ENCODE measurements around the gene EMILIN2. TPM values are rescaled to one million over a fixed set of nuclear protein-coding genes. Genes with fewer than 3 reads are reported as not detected.

EMILIN2 gene
- total RNA-seq, 4 donors from 2014 or later: 10.8 to 24.2 (median 16.7) TPM

- WGBS: 68% methylated on average over 3 of the region's 3 CpGs
- Histone ChIP-seq H3K4me1 (peaks cover 34 to 58% (median 51%) of the 10 kb centered on the region in 4 donors), H3K27me3 (no peaks in the 10 kb centered on the region), H3K36me3 (no peaks in the 10 kb centered on the region), H3K9me3 (no peaks in the 10 kb centered on the region), H3K27ac (replicated peaks in 1 of 4) (no peak overlapping the region), H3K4me3 (no peak overlapping the region)
- TF ChIP-seq CTCF (IDR thresholded peaks at IDR 0.05): no peak
- no peak for TF ChIP-seq POLR2A (IDR thresholded peaks at IDR 0.05; ENCODE audit: low read depth)
- TF ChIP-seq POLR2AphosphoS5 (IDR thresholded peaks at IDR 0.05): no peak
- TF ChIP-seq EP300 (IDR thresholded peaks at IDR 0.05): no peak
- DNase-seq (ENCODE audit: extremely low spot score): no peak
- intact Hi-C loops (cut with DNase I): no loop called here
These were observed 116.2 kb downstream of the EMILIN2 start for GRCh38 chr18:2963048-2963447.

GRCh38 chr18:2964361-2965010 is 117.7 kb downstream of the EMILIN2 start:
- peaks cover 38 to 60% (median 54%) of the 10 kb centered on the region in 4 donors for H3K4me1 ChIP-seq
- H3K9me3 ChIP-seq: no peaks in the 10 kb centered on the region
- no peaks in the 10 kb centered on the region for H3K27me3 ChIP-seq
- DNase-seq (ENCODE audit: extremely low spot score): no peak
- no peak overlapping the region for H3K4me3 ChIP-seq
- TF ChIP-seq EP300 (IDR thresholded peaks at IDR 0.05): no peak
- no peak for TF ChIP-seq CTCF (IDR thresholded peaks at IDR 0.05)
- TF ChIP-seq POLR2AphosphoS5 (IDR thresholded peaks at IDR 0.05): no peak
- TF ChIP-seq POLR2A (IDR thresholded peaks at IDR 0.05; ENCODE audit: low read depth): no peak
- WGBS: 83% methylated on average over 8 of the region's 8 CpGs
- no peaks in the 10 kb centered on the region for H3K36me3 ChIP-seq
- no peak overlapping the region for H3K27ac ChIP-seq (replicated peaks in 1 of 4)
- intact Hi-C loops (cut with DNase I): no loop called here

Other genes with a start within 250 kb of the EMILIN2 start
- 10 to 100 TPM; 47.9 to 62.3 (median 58.2) TPM for gene SMCHD1, start 191.3 kb upstream of the EMILIN2 start, total RNA-seq
- gene LPIN2, start 166.1 kb downstream of the EMILIN2 start, total RNA-seq: 10 to 100 TPM; 15.4 to 26.9 (median 24.8) TPM